GM13977 (cell line): ENCODE data around the gene ITGBL1.

Source experiments
- DNase-seq: peaks from one replicate; pipeline ENCODE4 v3.0.0; 2012; ENCODE audit warnings: low spot score
- in situ Hi-C: fragments of 300-500 bp; cut with MboI; formaldehyde crosslinking; loops from one replicate; pipeline ENCODE4 v1.12.0; 2022; ENCODE audit warnings: low sequenced_read_pairs, low pct_unique_long_range_greater_than_20kb, mixed read lengths, inconsistent platforms; ENCODE audit not compliant: unreplicated experiment
- TF ChIP-seq, protein P1 (sequence below): IDR thresholded peaks from 2 replicates; pipeline ENCODE4 v1.5.1; 2012; ENCODE audit warnings: mild to moderate bottlenecking, control low read depth; ENCODE audit not compliant: insufficient read depth; ENCODE audit errors: extremely low read depth, missing control alignments

ITGBL1 gene

DNA sequence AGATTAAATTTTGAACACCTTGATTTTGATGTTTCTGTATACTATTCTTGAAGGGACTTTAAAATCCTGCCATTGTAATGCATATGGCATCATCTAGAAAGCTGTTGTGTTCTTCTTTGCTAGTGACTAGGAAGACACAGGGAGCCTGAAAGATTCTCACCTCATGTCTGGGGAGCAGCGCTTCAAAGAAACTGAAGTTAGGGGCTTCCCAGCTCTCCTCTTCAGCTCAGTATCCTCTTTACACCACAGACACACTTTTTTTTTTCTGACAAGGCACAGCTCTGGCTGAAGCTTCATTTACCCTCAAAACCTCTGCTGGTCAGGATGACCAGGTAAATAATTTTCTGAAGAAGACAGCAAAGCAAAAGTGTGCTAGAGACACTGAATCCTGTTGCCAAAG, 255.6 kb downstream of the ITGBL1 start:
- TF ChIP-seq, protein P1, sequence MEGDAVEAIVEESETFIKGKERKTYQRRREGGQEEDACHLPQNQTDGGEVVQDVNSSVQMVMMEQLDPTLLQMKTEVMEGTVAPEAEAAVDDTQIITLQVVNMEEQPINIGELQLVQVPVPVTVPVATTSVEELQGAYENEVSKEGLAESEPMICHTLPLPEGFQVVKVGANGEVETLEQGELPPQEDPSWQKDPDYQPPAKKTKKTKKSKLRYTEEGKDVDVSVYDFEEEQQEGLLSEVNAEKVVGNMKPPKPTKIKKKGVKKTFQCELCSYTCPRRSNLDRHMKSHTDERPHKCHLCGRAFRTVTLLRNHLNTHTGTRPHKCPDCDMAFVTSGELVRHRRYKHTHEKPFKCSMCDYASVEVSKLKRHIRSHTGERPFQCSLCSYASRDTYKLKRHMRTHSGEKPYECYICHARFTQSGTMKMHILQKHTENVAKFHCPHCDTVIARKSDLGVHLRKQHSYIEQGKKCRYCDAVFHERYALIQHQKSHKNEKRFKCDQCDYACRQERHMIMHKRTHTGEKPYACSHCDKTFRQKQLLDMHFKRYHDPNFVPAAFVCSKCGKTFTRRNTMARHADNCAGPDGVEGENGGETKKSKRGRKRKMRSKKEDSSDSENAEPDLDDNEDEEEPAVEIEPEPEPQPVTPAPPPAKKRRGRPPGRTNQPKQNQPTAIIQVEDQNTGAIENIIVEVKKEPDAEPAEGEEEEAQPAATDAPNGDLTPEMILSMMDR: no peak
- no peak for DNase-seq
- in situ Hi-C loops: loop anchor here (25.0 kb wide), 1 partner anchor 96 kb away; no protein-coding TSS in a partner anchor

DNA sequence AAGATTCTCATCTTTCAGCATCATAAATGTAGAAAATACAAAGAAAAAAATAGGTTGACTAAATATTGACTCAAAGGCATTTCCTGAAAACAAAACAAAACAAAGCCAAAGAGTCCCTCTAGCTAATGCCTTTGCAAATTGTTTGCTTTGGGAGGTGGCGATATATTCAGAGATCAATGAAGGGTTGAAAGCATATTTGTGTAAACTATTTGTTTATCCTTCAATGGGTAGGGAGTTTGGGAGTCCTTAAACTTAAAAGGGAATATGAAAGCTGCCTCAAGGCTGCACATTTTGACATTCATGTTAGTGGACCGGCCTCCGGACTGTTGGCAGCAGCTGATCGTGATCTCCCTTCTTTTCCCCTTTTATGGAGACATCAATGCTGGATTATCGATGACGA, 257.5 kb downstream of the ITGBL1 start:
- in situ Hi-C loops: loop anchor here (25.0 kb wide), 1 partner anchor 98 kb away; no protein-coding TSS in a partner anchor
- DNase-seq: no peak
- TF ChIP-seq, protein P1: no peak

DNA sequence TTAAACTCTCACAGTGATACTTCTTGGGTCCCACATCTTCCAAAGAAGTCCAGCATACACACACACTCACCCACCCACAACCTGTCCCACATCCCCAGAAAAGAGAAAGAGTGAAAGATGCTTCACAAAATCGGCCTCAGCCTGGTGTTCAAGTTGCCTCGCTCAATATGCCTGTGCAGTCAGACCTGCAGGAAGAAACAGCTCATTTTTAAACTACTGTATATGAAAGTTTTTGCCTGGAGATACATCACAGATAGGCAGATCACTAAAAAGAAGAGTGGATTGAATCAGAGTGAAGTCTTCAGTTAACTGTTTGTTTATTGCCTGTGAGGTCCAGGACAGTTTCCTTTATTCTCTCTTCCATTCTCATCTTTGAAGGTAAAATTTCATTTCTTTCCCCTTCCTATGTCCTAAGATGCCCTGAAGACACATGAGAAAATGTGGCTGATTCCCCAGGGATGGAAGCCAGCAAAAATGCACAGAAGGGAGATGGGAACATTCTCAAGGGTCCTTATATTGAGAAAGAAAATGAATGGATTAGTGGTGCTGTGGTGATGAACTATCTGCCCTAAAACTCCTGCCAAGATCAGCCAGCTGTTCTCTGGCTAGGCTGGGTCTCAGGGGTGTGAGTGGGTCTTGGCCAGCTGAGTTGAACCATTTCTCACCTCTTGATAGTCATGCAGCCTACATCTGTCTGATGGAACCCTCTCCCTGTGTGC, 259.0 kb downstream of the ITGBL1 start:
- DNase-seq: no peak
- in situ Hi-C loops: loop anchor here (25.0 kb wide), 1 partner anchor 99 kb away; no protein-coding TSS in a partner anchor
- TF ChIP-seq, protein P1: no peak

DNA sequence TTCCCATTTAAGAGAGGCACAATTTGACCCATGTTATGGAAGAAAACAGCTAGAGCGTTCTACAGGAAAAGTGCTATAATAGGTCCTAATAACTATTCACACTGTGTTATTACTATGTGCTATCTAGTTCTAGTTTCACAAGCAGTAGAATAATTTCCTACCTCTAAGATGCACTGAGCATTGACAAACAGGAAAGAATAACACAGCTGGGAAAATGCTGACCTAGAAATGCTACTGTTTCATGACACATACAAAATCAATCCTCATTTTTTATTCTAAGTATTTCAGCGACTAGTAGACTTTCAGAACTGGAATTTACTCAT, 259.5 kb downstream of the ITGBL1 start:
- in situ Hi-C loops: loop anchor here (25.0 kb wide), 1 partner anchor 100 kb away; no protein-coding TSS in a partner anchor
- TF ChIP-seq, protein P1: no peak

DNA sequence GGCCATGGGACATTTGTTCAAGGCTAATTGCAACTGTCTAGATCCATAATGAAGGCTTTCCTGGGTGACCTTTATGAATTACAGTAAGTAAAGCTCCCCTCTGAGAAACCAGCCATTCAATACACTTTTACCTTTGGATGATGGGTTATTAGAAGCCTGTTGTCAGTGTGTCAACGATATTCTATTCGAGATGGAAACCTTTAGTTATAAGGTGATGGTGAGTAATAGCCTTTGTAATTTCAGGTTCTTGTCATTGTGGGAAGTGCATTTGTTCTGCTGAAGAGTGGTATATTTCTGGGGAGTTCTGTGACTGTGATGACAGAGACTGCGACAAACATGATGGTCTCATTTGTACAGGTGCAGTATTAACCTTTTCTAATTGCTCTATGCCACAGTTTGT, 261.7 kb downstream of the ITGBL1 start:
- TF ChIP-seq, protein P1: no peak
- in situ Hi-C loops: loop anchor here (25.0 kb wide), 1 partner anchor 102 kb away; no protein-coding TSS in a partner anchor

More for the DNA sequence above, 259.5 kb downstream of the ITGBL1 start:
- DNase-seq: no peak

DNA sequence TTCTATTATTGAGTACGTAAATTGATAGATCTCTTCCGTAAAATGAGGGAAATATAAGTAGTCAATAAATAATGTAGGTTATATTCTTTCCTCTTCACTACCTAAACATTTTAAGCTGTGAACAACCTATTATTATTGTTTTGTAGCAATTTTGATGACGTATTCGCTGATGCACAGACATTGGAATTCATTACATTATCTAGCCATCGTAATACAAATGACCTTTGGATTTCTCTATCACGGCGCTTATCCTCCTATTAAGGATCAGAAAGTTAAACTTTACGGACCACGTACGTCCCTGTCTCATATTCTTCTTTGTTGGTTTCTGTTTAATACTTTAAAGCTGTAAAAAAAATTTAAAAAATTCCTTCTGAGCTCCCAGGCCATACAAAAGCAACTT, 264.9 kb downstream of the ITGBL1 start:
- in situ Hi-C loops: loop anchor here (25.0 kb wide), 1 partner anchor 105 kb away; no protein-coding TSS in a partner anchor
- TF ChIP-seq, protein P1: no peak

More for the DNA sequence above, 261.7 kb downstream of the ITGBL1 start:
- no peak for DNase-seq

More for the DNA sequence above, 264.9 kb downstream of the ITGBL1 start:
- DNase-seq: no peak
